SU-DHL-6 (cell line): ENCODE results near the gene RCE1.

Experiments used
- CTCF ChIP-seq: fragments of 200-600 bp; sonication (generic); IDR thresholded peaks from one replicate; pipeline ENCODE4 v1.5.1; 2017; ENCODE audit warnings: antibody characterized with exemption, mild to moderate bottlenecking, low read length, moderate library complexity; ENCODE audit not compliant: insufficient read depth, poor library complexity, severe bottlenecking
- EZH2phosphoT487 ChIP-seq: fragments of 200-600 bp; sonication (generic), shearing (Covaris generic); conservative IDR thresholded peaks from 2 replicates; pipeline ENCODE4 v1.6.1; 2018; ENCODE audit warnings: mild to moderate bottlenecking, antibody characterized with exemption, low read length, moderate library complexity, mixed read lengths

GRCh38 chr11:66823700-66824099 lies 19.5 kb upstream of the RCE1 start:
- TF ChIP-seq CTCF (no peak), EZH2phosphoT487 (no peak)
